Epithelial cell of proximal tubule (primary cell): ENCODE data around the gene TRAK1. TPM values are rescaled to one million over a fixed set of nuclear protein-coding genes. Genes with fewer than 3 reads are reported as not detected.
A peak's percentile ranks its signal among the peaks of the same experiment; 100 is the strongest.

ENCODE experiments used
- DNase-seq: peaks from one replicate; pipeline ENCODE4 v3.0.0-alpha.2; 2011; ENCODE audit warnings: low read depth
- H3K4me3 ChIP-seq: 2 replicates; pipeline ENCODE4 v1.5.1; 2011; ENCODE audit warnings: low read depth, mild to moderate bottlenecking, low read length
- CTCF ChIP-seq: conservative IDR thresholded peaks from 2 replicates; pipeline ENCODE4 v1.5.1; 2012; ENCODE audit warnings: low read depth, mild to moderate bottlenecking, low read length
- total RNA-seq: library from RNA; depleted of rRNA; stranded (reverse); fragments of >200 nt; gene quantifications from 2 replicates; pipeline ENCODE4 v1.2.3, GENCODE V29; 2015

The TRAK1 gene
- total RNA-seq, 1 donor from 2014 or later: 22.4 TPM

- no peak overlapping the region for H3K4me3 ChIP-seq
- no peak for TF ChIP-seq CTCF
- DNase-seq: peak; percentile 16
Measured at GRCh38 chr3:42262525-42262924, 171.4 kb downstream of the TRAK1 start.

DNA sequence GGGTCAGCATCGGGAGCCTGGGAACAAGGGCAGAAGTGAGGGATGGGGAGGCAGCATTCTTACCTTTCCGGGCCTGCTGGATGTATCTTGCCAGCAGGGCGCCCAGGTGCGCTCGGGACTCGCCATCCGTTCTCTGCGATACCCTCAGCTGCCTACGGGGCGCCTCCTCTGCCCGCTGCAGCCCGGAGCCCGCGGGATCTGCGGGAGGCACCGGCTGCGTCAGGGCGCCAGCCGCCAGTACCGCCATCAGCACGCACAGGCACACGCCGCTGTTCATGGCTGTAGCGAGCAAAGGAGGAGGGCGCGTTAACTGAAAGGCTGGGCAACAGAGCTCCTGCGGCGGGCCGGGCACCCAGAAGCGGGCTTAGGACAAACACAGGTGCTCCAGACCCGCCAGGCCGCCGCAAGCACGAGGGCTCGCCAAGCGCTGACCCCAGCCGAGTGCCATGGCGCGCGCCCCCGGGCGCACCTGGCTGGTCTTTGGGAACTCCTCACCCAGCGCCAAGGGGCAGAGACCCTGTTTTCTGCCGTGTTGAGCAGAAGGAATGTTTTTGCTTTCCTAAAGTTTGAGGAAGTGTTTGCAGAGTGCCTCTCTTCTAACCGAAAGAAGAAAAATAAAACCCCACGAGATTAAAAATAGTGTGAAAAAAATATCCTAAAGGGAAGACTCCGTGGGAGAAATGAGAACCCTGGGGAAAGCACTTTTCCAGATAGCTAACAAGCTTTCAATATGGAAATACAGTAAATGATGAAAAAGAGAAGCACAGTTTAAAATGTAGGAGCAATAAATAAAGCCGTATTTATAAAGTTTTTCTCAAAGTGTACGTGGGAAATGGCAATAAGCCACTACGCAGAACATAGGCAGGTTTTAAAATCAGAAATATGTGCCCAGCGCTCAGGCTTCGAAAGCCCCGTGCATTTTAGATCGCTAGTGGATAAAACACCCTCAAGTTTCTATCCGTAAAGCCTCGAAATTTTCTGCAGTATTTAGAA is 172.5 kb downstream of the TRAK1 start:
- DNase-seq: no peak

GRCh38 chr3:42264399-42265058 is 173.4 kb downstream of the TRAK1 start:
- DNase-seq: no peak
- H3K4me3 ChIP-seq: no peak overlapping the region
- TF ChIP-seq CTCF: no peak

More for the DNA sequence above, 172.5 kb downstream of the TRAK1 start:
- TF ChIP-seq CTCF: no peak
- no peak overlapping the region for H3K4me3 ChIP-seq

DNA sequence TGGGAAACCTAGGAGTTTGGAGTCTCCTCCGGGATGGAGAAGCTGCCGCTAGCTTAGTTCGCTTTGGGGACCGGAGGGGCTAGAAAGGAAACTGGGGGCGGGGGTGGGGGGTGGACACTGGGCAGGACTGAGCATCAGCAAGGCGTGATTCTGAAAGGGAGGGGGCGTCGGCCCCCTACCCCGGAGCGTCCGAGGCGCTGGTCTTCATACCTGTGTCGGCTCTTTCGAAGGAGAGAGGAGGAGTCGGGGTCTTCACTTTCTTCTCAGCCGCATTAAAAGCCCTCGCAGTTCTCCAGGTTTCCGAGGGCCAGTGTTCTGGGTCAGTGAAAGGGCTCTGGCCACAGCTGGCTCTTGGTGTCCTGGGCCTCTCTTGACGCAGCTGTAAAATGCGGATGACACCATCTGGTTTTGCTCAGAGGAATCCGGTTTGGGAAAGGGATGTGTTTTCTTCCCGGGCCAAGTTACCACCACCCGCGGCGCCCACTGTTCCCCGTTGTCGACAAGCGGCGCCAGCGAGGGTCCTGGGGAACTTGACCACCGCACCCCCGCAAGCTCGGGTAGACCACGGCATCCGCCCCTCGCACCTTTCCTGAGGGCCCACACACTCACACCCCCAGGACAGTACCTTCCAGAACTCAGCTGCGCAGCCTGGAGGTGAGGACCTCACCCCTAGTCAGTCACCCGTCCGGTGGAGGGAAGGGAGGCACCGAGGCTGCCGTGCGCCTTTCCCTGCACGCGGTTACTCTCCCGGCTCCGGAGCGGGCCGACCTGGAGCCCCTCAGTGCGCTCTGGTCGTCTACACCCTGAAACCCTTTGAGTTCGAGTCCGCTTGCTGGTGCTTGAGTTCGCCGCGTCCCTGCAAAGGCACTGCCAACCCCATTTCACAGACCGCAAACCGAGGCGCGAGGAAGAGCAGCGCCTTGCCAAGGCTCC is 174.2 kb downstream of the TRAK1 start:
- TF ChIP-seq CTCF: no peak
- H3K4me3 ChIP-seq: no peak overlapping the region
- no peak for DNase-seq

GRCh38 chr3:42266085-42266484 is 174.9 kb downstream of the TRAK1 start, which contains the start of gene CCK:
TSS of gene CCK (minus strand) at chr3:42266185. CDS start at chr3:42263630, 2,555 bp downstream.
- no peak within 1 kb of the TSS for H3K4me3 ChIP-seq
- no peak for TF ChIP-seq CTCF
- no peak for DNase-seq

DNA sequence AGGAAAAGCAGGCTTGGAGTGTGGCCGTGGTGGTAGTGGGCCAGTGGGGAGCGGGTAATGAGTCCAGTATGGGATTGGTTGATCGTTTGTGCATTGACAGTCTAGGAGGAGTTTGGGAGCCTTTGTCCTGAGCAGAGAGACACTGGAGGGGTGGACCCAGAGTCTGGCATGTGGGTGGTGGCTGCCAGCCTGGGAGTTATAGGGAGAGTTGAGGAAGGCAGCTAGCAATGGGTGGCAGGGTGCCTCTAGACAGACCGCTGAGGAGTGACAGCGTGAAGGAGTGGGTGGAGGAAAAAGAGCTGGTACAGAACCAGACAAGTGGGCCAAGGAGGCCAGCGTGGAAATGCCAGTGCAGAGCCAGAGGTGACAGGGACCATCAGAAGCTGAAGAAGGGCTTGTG is 176.7 kb downstream of the TRAK1 start:
- no peak for DNase-seq
- H3K4me3 ChIP-seq: no peak overlapping the region
- no peak for TF ChIP-seq CTCF
